GF-D8 (cell line): ENCODE results near the gene HOXA7.

Experiments
- DNase-seq: peaks from one replicate; lab custom pipeline; 2025; lab: John Stamatoyannopoulos, UW

HOXA7 gene

GRCh38 chr7:27106901-27107240 is 49.6 kb downstream of the HOXA7 start:
- DNase-seq, result no peak

DNA sequence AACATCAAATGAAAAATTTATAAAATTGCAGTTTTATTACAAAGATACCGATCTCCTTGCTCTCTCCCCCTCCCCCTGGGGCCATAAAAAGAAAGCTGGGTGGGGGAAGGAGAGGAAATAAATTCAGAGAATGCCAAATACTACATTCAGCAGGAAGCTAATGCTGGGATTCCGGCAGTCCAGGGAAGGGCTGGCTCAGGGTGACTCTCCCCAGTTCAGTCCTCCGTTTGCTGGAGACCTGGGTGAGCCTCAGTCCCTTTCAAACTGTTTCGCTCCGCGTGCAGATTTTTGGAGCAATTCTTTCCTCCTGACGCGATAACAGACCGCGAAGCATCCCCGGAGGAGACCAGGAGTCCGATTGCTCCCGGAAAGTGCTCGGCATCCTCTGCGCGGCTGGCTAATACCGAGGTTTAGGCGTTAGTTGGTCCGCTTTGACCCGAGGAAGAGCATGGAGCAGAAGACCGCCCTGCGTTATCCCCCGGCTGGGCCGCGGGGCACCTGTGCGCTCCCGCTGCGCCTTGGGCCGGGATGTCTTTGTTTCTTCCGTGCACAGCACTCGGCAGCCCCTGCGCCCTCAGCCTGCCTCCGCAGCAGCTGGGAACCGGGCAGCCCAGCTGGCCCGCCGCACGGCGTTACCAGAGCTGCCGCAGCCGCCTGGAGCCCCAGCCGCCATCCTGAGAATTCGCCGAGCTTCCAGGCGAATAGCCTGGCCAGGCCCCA is 50.1 kb downstream of the HOXA7 start:
- no peak for DNase-seq

- no peak for DNase-seq
Measured at GRCh38 chr7:27105301-27106031, 51.0 kb downstream of the HOXA7 start.

DNA sequence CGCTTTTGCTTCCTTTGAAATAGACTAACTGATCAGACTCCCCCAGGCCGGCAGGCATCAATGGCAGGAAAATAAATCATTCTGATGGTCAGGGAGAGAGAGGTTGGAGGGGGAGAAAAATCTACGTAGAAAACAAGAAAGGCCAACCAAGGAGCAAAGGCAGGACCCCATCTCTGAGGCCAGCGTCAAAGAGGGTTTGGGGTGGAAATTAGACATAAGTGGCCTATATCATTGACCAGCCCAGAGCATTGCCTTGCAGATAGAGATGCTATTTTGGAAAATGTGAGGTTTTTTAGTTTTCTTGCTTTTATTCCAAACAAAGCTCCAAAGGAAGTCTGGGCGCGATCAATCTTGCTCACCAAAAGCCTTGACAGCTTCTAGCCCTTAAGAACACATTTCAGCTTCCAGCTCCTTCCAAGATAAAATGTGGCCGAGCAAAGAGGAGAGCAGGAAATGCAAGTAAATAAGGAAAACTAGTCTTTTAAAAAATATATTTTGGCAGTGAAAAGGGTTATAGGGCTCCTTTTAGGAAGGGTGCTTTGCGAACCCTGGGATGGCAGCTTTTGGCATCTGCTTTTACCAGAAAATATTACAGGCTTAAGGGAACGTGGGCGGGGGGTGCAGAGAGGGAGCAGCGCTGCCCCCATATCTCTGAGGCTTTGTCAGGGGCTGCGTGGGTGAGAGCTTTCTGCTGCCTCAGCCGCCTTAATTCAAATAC is 52.0 kb downstream of the HOXA7 start:
- no peak for DNase-seq
